Glutamatergic neuron (in vitro differentiated cells): ENCODE results near the gene RNF144A. TPM values are rescaled to one million over a fixed set of nuclear protein-coding genes. Genes with fewer than 3 reads are reported as not detected.

ENCODE experiments used
- DNase-seq: peaks from one replicate; pipeline ENCODE4 v3.0.0; 2022
- H3K27ac Mint-ChIP-seq: one replicate; pipeline ENCODE4 v1.8.0; 2020; ENCODE audit warnings: mild to moderate bottlenecking, mixed read lengths, inconsistent platforms; ENCODE audit not compliant: unreplicated experiment
- H3K27me3 Mint-ChIP-seq: one replicate; pipeline ENCODE4 v1.8.0; 2020; ENCODE audit warnings: mild to moderate bottlenecking, moderate library complexity, mixed read lengths, inconsistent platforms; ENCODE audit not compliant: unreplicated experiment
- H3K36me3 Mint-ChIP-seq: one replicate; pipeline ENCODE4 v1.8.0; 2020; ENCODE audit warnings: mild to moderate bottlenecking, mixed read lengths, inconsistent platforms; ENCODE audit not compliant: unreplicated experiment
- H3K4me1 Mint-ChIP-seq: one replicate; pipeline ENCODE4 v1.8.0; 2020; ENCODE audit warnings: mild to moderate bottlenecking, low read depth, mixed read lengths, inconsistent platforms; ENCODE audit not compliant: unreplicated experiment
- H3K4me3 Mint-ChIP-seq: one replicate; pipeline ENCODE4 v1.8.0; 2020; ENCODE audit warnings: mild to moderate bottlenecking, mixed read lengths, inconsistent platforms; ENCODE audit not compliant: unreplicated experiment
- H3K9me3 Mint-ChIP-seq: one replicate; pipeline ENCODE4 v1.8.0; 2020; ENCODE audit warnings: mild to moderate bottlenecking, moderate library complexity, mixed read lengths, inconsistent platforms; ENCODE audit not compliant: unreplicated experiment
- CTCF ChIP-seq: fragments of 200-600 bp; sonication (generic); IDR thresholded peaks from one replicate; pipeline ENCODE4 v1.5.0; 2021; ENCODE audit not compliant: partially characterized antibody, unreplicated experiment
- total RNA-seq: library from RNA; stranded (reverse); fragmentation: NEBNext Ultra II Directional; extraction: Animal tissue kit (Norgen Biotek cat#: 25700); gene quantifications from one replicate; pipeline ENCODE4 v1.2.1, GENCODE V29; 2021; ENCODE audit not compliant: unreplicated experiment

The RNF144A gene
- total RNA-seq, 1 donor from 2014 or later: 40.2 TPM

DNA sequence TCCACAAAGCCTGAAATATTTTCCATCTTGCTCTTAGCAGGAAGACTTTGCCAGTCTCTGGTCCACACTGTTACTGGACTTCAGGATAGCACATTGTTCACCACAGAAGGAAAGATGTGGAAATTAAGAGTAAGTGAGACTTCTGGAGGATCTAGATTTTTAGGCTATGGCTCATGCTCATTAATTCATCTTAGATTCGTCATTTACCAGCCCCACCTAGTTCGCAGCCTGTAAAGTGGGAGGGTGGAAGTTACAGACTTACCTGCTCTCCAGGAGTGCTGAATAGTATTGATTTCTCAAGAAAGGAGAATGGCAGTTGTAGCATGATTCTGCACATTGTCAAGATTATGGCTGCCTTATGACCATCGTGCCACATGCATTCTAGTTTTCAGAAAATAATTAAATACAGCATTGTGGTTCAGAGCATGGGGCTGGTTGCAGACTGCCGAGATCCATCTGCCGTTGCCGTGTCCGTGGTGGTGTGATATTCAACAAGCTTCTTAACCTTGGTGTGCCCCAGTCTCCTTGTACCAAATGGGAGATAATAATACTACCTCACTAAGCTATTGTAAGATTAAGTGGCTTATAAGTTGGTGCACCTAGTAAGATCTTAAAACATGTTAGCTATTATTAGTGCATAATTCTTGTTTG is 56.8 kb downstream of the RNF144A start:
- peaks cover 3% of the 10 kb centered on the region for H3K9me3 Mint-ChIP-seq
- H3K27me3 Mint-ChIP-seq: no peaks in the 10 kb centered on the region
- no peak overlapping the region for H3K27ac Mint-ChIP-seq
- TF ChIP-seq CTCF: no peak
- H3K4me3 Mint-ChIP-seq: no peak overlapping the region
- no peak for DNase-seq
- peaks cover 5% of the 10 kb centered on the region for H3K36me3 Mint-ChIP-seq
- H3K4me1 Mint-ChIP-seq: peaks cover 8% of the 10 kb centered on the region

DNA sequence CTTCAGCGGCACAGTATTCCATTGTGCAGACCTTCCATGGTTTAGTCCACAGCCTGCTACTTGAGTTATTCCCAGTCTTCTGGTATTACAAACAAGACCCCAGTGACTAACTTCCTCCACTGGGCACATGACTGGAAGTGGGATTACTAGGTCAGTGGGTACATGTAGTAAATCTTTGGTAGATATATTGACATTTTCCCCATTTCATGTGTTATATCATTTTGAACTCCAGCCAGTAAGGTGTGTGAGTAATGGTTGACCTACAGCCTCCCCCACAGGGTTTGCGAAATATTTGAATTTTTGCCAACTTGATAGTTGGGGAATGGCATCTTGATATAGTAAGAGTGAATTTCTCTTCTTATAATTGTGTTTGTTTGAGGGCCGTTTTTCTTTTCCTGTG is 58.8 kb downstream of the RNF144A start:
- DNase-seq: no peak
- Mint-ChIP-seq H3K4me1 (peaks cover 7% of the 10 kb centered on the region), H3K27me3 (no peaks in the 10 kb centered on the region), H3K27ac (no peak overlapping the region), H3K36me3 (peaks cover 7% of the 10 kb centered on the region), H3K9me3 (peaks cover 5% of the 10 kb centered on the region), H3K4me3 (no peak overlapping the region)
- no peak for TF ChIP-seq CTCF

- Mint-ChIP-seq H3K27ac (no peak overlapping the region), H3K27me3 (no peaks in the 10 kb centered on the region), H3K36me3 (peaks cover 15% of the 10 kb centered on the region), H3K9me3 (peaks cover 5% of the 10 kb centered on the region), H3K4me3 (no peak overlapping the region), H3K4me1 (peaks cover 2% of the 10 kb centered on the region)
- no peak for TF ChIP-seq CTCF
- DNase-seq: no peak
Measured at GRCh38 chr2:6977113-6977741, 60.0 kb downstream of the RNF144A start.

- Mint-ChIP-seq H3K4me3 (no peak overlapping the region), H3K27me3 (no peaks in the 10 kb centered on the region), H3K27ac (no peak overlapping the region), H3K4me1 (no peaks in the 10 kb centered on the region), H3K9me3 (peaks cover 5% of the 10 kb centered on the region), H3K36me3 (peaks cover 15% of the 10 kb centered on the region)
- DNase-seq: no peak
- TF ChIP-seq CTCF: no peak
Measured at GRCh38 chr2:6977786-6978185, 60.6 kb downstream of the RNF144A start.

DNA sequence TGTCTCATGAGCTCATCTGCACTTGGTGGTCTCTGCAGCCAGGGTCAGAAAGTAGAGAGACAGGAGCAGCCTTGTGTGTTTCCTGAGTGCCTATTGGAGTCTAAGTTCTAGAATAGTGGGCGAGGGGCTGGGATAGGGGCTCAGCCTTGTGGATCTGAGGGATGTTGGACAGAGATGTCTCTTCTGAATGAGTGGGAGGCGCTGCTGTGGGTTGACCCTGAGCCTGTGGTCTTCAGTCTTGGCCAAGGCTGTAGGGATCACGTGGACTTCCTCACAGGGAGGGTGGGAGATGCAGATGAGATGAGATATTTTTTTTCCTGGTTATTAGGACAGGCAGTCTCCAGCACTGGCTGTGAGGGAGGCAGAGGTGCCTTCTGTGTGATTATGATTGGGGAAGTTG is 61.8 kb downstream of the RNF144A start:
- H3K36me3 Mint-ChIP-seq: peaks cover 15% of the 10 kb centered on the region
- TF ChIP-seq CTCF: no peak
- no peak overlapping the region for H3K27ac Mint-ChIP-seq
- DNase-seq: no peak
- H3K27me3 Mint-ChIP-seq: no peaks in the 10 kb centered on the region
- H3K4me3 Mint-ChIP-seq: no peak overlapping the region
- H3K4me1 Mint-ChIP-seq: peaks cover 10% of the 10 kb centered on the region
- H3K9me3 Mint-ChIP-seq: peaks cover 5% of the 10 kb centered on the region
